Panc1 (cell line): ENCODE measurements around the gene PPP1CC. TPM values are rescaled to one million over a fixed set of nuclear protein-coding genes. Genes with fewer than 3 reads are reported as not detected.
A peak's percentile ranks its signal among the peaks of the same experiment; 100 is the strongest.

Experiments used
- ATAC-seq: fragments of 200-7000 bp; cut with Tn5 transposase; 2 replicates; pipeline ENCODE4 v1.9.1; 2020; ENCODE audit warnings: mild to moderate bottlenecking, moderate library complexity
- BruUV-seq: library from RNA; stranded (reverse); fragments of 400-500 nt; replicated peaks from 2 replicates; lab custom pipeline; 2021; lab: Mats Ljungman, UMichigan
- CTCF ChIA-PET: fragments of 300-600 bp; sonication (Branson Sonifier 250); formaldehyde crosslinking; loops from one replicate; lab custom pipeline; 2022; ENCODE audit warnings: antibody characterized with exemption; lab: Charles Lee
- POLR2A ChIA-PET: fragments of 300-600 bp; sonication (Branson Sonifier 250); formaldehyde crosslinking; loops from one replicate; lab custom pipeline; 2022; ENCODE audit warnings: antibody characterized with exemption; lab: Charles Lee
- DNase-seq: peaks from one replicate; pipeline ENCODE4 v3.0.0-alpha.2; 2010; ENCODE audit warnings: low read depth, low spot score
- H3K27ac ChIP-seq: 2 replicates; pipeline ENCODE4 v1.5.1; 2011; ENCODE audit warnings: mild to moderate bottlenecking, low read length, inconsistent platforms
- H3K27me3 ChIP-seq: fragments of 200-500 bp; sonication (Bioruptor generic); 2 replicates; pipeline ENCODE4 v1.6.0; 2014; ENCODE audit warnings: low read length, inconsistent platforms; ENCODE audit not compliant: control insufficient read depth, insufficient read depth
- H3K36me3 ChIP-seq: fragments of 200-500 bp; sonication (Bioruptor generic); 2 replicates; pipeline ENCODE4 v1.5.1; 2014; ENCODE audit warnings: inconsistent platforms, mild to moderate bottlenecking, low read length, moderate library complexity; ENCODE audit not compliant: control insufficient read depth, insufficient read depth
- H3K4me1 ChIP-seq: 2 replicates; pipeline ENCODE4 v1.5.1; 2011; ENCODE audit warnings: inconsistent platforms, mild to moderate bottlenecking, low read length, moderate library complexity; ENCODE audit not compliant: control insufficient read depth, insufficient read depth
- H3K4me3 ChIP-seq, 2 experiments: 2 replicates each; pipeline ENCODE4 v1.5.1; 2011 to 2012; ENCODE audit warnings: low read depth in 2 of 2, low read length in 2 of 2, mild to moderate bottlenecking in 2 of 2, inconsistent platforms in 1 of 2, moderate library complexity in 1 of 2
- H3K9me3 ChIP-seq: fragments of 200-500 bp; sonication (Bioruptor generic); 2 replicates; pipeline ENCODE4 v1.5.1; 2014; ENCODE audit warnings: low read depth, mild to moderate bottlenecking, inconsistent platforms, low read length, moderate library complexity; ENCODE audit not compliant: control insufficient read depth, insufficient read depth
- CTCF ChIP-seq: fragments of 450-650 bp; IDR thresholded peaks from 2 replicates; pipeline ENCODE4 v1.5.1; 2017; ENCODE audit warnings: mild to moderate bottlenecking
- POLR2AphosphoS5 ChIP-seq: IDR thresholded peaks from 2 replicates; pipeline ENCODE4 v1.6.1; 2012; ENCODE audit warnings: mild to moderate bottlenecking, low read depth, low read length, moderate library complexity
- REST ChIP-seq, 2 experiments: IDR thresholded peaks; 2 replicates each; pipeline ENCODE4 v1.6.1; 2011 to 2012; ENCODE audit warnings: low read depth in 2 of 2, control low read depth in 1 of 2, low read length in 1 of 2, mild to moderate bottlenecking in 1 of 2, moderate library complexity in 1 of 2; ENCODE audit not compliant: insufficient read depth in 1 of 2
- SIN3A ChIP-seq: IDR thresholded peaks from 2 replicates; pipeline ENCODE4 v1.6.1; 2012; ENCODE audit warnings: low read depth, mild to moderate bottlenecking, low read length, moderate library complexity, borderline replicate concordance; ENCODE audit not compliant: insufficient read depth
- TCF7L2 ChIP-seq: IDR thresholded peaks from 2 replicates; pipeline ENCODE4 v1.6.1; 2011; ENCODE audit warnings: mild to moderate bottlenecking, low read depth, low read length, inconsistent platforms
- in situ Hi-C: cut with HindIII; loops from 2 replicates; pipeline ENCODE4 v1.10.0; 2016; ENCODE audit warnings: low sequenced_read_pairs, low pct_unique_long_range_greater_than_20kb
- intact Hi-C: fragments of 100-400 bp; cut with micrococcal nuclease; formaldehyde crosslinking; loops from one replicate; pipeline ENCODE4 v1.10.0; 2022; ENCODE audit not compliant: unreplicated experiment
- total RNA-seq: library from RNA; stranded (reverse); gene quantifications from one replicate; pipeline ENCODE4 v1.2.1, GENCODE V29; 2021; ENCODE audit not compliant: unreplicated experiment

PPP1CC gene
- total RNA-seq, 1 experiment from 2014 or later: 219 TPM

- no peaks in the 10 kb centered on the region for H3K27me3 ChIP-seq
- TSS peak; percentile 77 for BruUV-seq
- peaks cover 12% of the 10 kb centered on the region for H3K36me3 ChIP-seq
- H3K27ac ChIP-seq: peak overlapping the region; percentile 89
- no peak for DNase-seq
- peak overlapping the region; percentile 75 to 96 for H3K4me3 ChIP-seq
- TF ChIP-seq SIN3A (no peak), TCF7L2 (no peak), REST (IDR thresholded peaks at IDR 0.05; ENCODE audit: insufficient read depth in 1 of 2, low read depth in 2 of 2, low read length in 1 of 2) (no peak), POLR2AphosphoS5 (no peak), CTCF (no peak)
- intact Hi-C loops (loop anchor here (5.0 kb wide), 1 partner anchor 86 kb away; no protein-coding TSS in a partner anchor), in situ Hi-C loops (no loop called here)
- no peak for ATAC-seq
- peaks cover 48% of the 10 kb centered on the region for H3K4me1 ChIP-seq
- POLR2A ChIA-PET: no interaction called here
- CTCF ChIA-PET: no interaction called here
- H3K9me3 ChIP-seq: no peaks in the 10 kb centered on the region
Measured at GRCh38 chr12:110741341-110742095, 1.2 kb downstream of the PPP1CC start.

GRCh38 chr12:110739894-110740293 is 2.8 kb downstream of the PPP1CC start:
- ChIA-PET POLR2A (no interaction called here), CTCF (no interaction called here)
- no peak for ATAC-seq
- peaks cover 12% of the 10 kb centered on the region for H3K36me3 ChIP-seq
- H3K4me3 ChIP-seq: peak overlapping the region; percentile 27 to 96
- intact Hi-C loops (loop anchor here (5.0 kb wide), 1 partner anchor 87 kb away; no protein-coding TSS in a partner anchor), in situ Hi-C loops (no loop called here)
- no peak for DNase-seq
- H3K9me3 ChIP-seq: no peaks in the 10 kb centered on the region
- no TSS peak for BruUV-seq
- TF ChIP-seq TCF7L2 (no peak), SIN3A (no peak), POLR2AphosphoS5 (no peak), CTCF (no peak)
- H3K27ac ChIP-seq: peak overlapping the region; percentile 89; the same call in 1 of the 2 replicates
- H3K4me1 ChIP-seq: peaks cover 40% of the 10 kb centered on the region
- H3K27me3 ChIP-seq: no peaks in the 10 kb centered on the region
